MG63 (cell line): Measurements from ENCODE around the gene VPS13D. TPM values are rescaled to one million over a fixed set of nuclear protein-coding genes. Genes with fewer than 3 reads are reported as not detected.
"Not testable (repeated sequence)": the region's sequence is repeated elsewhere in the genome, so short reads cannot be mapped to it uniquely, and the experiment has no call there.

Experiments
- DNase-seq: peaks from one replicate; pipeline ENCODE4 v3.0.0-alpha.2; 2020
- H3K27me3 ChIP-seq: fragments of 250-450 bp; sonication (Bioruptor Pico); 2 replicates; pipeline ENCODE4 v1.5.1; 2020; ENCODE audit warnings: mild to moderate bottlenecking, moderate library complexity
- H3K36me3 ChIP-seq: fragments of 250-450 bp; sonication (Bioruptor Pico); 2 replicates; pipeline ENCODE4 v1.5.1; 2020; ENCODE audit warnings: mild to moderate bottlenecking, moderate library complexity
- H3K4me3 ChIP-seq: fragments of 250-450 bp; sonication (Bioruptor Pico); 2 replicates; pipeline ENCODE4 v1.5.1; 2020; ENCODE audit warnings: mild to moderate bottlenecking, moderate library complexity
- H3K9me3 ChIP-seq: fragments of 250-450 bp; sonication (Bioruptor Pico); 2 replicates; pipeline ENCODE4 v1.5.1; 2020; ENCODE audit warnings: mild to moderate bottlenecking, moderate library complexity
- total RNA-seq: library from RNA; depleted of rRNA; stranded (reverse); fragments of >200 nt; shearing (Covaris generic); gene quantifications from 2 replicates; pipeline ENCODE4 v1.2.3, GENCODE V29; 2014; ENCODE audit warnings: low replicate concordance

Gene VPS13D
- total RNA-seq, 1 experiment from 2014 or later = 12.1 TPM

- H3K27me3 ChIP-seq = no peaks in the 10 kb centered on the region
- H3K36me3 ChIP-seq = peaks cover 30% of the 10 kb centered on the region
- no peaks in the 10 kb centered on the region for H3K9me3 ChIP-seq
- no peak overlapping the region for H3K4me3 ChIP-seq
- no peak for DNase-seq
Observed at GRCh38 chr1:12296623-12297022, 66.8 kb downstream of the VPS13D start.

- H3K27me3 ChIP-seq = no peaks in the 10 kb centered on the region
Observed at GRCh38 chr1:12300706-12301105, 70.9 kb downstream of the VPS13D start.

GRCh38 chr1:12301518-12302237, 71.8 kb downstream of the VPS13D start:
- H3K9me3 ChIP-seq = no peaks in the 10 kb centered on the region
- DNase-seq = no peak
- H3K4me3 ChIP-seq = no peak overlapping the region
- no peaks in the 10 kb centered on the region for H3K27me3 ChIP-seq
- H3K36me3 ChIP-seq = peaks cover 36% of the 10 kb centered on the region

More at GRCh38 chr1:12300706-12301105, 70.9 kb downstream of the VPS13D start:
- no peaks in the 10 kb centered on the region for H3K9me3 ChIP-seq
- DNase-seq = no peak
- H3K36me3 ChIP-seq = peaks cover 28% of the 10 kb centered on the region
- H3K4me3 ChIP-seq = no peak overlapping the region

- Histone ChIP-seq H3K27me3 (no peaks in the 10 kb centered on the region), H3K9me3 (no peaks in the 10 kb centered on the region), H3K4me3 (no peak overlapping the region), H3K36me3 (peaks cover 45% of the 10 kb centered on the region)
- DNase-seq = no peak
Observed at GRCh38 chr1:12302798-12303447, 73.1 kb downstream of the VPS13D start.

- Histone ChIP-seq H3K27me3 (no peaks in the 10 kb centered on the region), H3K4me3 (no peak overlapping the region), H3K36me3 (peaks cover 49% of the 10 kb centered on the region), H3K9me3 (no peaks in the 10 kb centered on the region)
- no peak for DNase-seq
Observed at GRCh38 chr1:12305377-12305776, 75.5 kb downstream of the VPS13D start.

GRCh38 chr1:12309783-12310742, 80.2 kb downstream of the VPS13D start:
- no peaks in the 10 kb centered on the region for H3K27me3 ChIP-seq
- H3K4me3 ChIP-seq = no peak overlapping the region
- peaks cover 60% of the 10 kb centered on the region for H3K36me3 ChIP-seq
- H3K9me3 ChIP-seq = no peaks in the 10 kb centered on the region
- DNase-seq = peak; percentile 63

GRCh38 chr1:12314333-12314903, 84.6 kb downstream of the VPS13D start:
- DNase-seq = no peak

GRCh38 chr1:12315146-12315545, 85.3 kb downstream of the VPS13D start:
- no peak for DNase-seq

More at GRCh38 chr1:12314333-12314903, 84.6 kb downstream of the VPS13D start:
- no peaks in the 10 kb centered on the region for H3K27me3 ChIP-seq
- H3K9me3 ChIP-seq = no peaks in the 10 kb centered on the region
- peaks cover 54% of the 10 kb centered on the region for H3K36me3 ChIP-seq
- no peak overlapping the region for H3K4me3 ChIP-seq

GRCh38 chr1:12316331-12316730, 86.5 kb downstream of the VPS13D start:
- Histone ChIP-seq H3K9me3 (no peaks in the 10 kb centered on the region), H3K27me3 (no peaks in the 10 kb centered on the region), H3K4me3 (no peak overlapping the region), H3K36me3 (peaks cover 57% of the 10 kb centered on the region)
- no peak for DNase-seq

More at GRCh38 chr1:12315146-12315545, 85.3 kb downstream of the VPS13D start:
- Histone ChIP-seq H3K36me3 (peaks cover 57% of the 10 kb centered on the region), H3K4me3 (no peak overlapping the region), H3K27me3 (no peaks in the 10 kb centered on the region), H3K9me3 (no peaks in the 10 kb centered on the region)

- peaks cover 42% of the 10 kb centered on the region for H3K36me3 ChIP-seq
- no peaks in the 10 kb centered on the region for H3K27me3 ChIP-seq
- H3K4me3 ChIP-seq = no peak overlapping the region
- no peak for DNase-seq
- H3K9me3 ChIP-seq = no peaks in the 10 kb centered on the region
Observed at GRCh38 chr1:12320486-12320885, 90.7 kb downstream of the VPS13D start.

- Histone ChIP-seq H3K4me3 (no peak overlapping the region), H3K36me3 (peaks cover 24% of the 10 kb centered on the region), H3K9me3 (no peaks in the 10 kb centered on the region), H3K27me3 (no peaks in the 10 kb centered on the region)
- no peak for DNase-seq
Observed at GRCh38 chr1:12324423-12324822, 94.6 kb downstream of the VPS13D start.

GRCh38 chr1:12324973-12325372, 95.1 kb downstream of the VPS13D start:
- H3K36me3 ChIP-seq = peaks cover 20% of the 10 kb centered on the region
- not testable (repeated sequence) for H3K4me3 ChIP-seq, H3K9me3 ChIP-seq, DNase-seq, H3K27me3 ChIP-seq

GRCh38 chr1:12326986-12327385, 97.2 kb downstream of the VPS13D start:
- Histone ChIP-seq H3K27me3 (no peaks in the 10 kb centered on the region), H3K4me3 (no peak overlapping the region), H3K9me3 (no peaks in the 10 kb centered on the region), H3K36me3 (peaks cover 18% of the 10 kb centered on the region)
- no peak for DNase-seq

- H3K27me3 ChIP-seq = no peaks in the 10 kb centered on the region
- no peaks in the 10 kb centered on the region for H3K9me3 ChIP-seq
- H3K4me3 ChIP-seq = no peak overlapping the region
- no peak for DNase-seq
- peaks cover 20% of the 10 kb centered on the region for H3K36me3 ChIP-seq
Observed at GRCh38 chr1:12327566-12327965, 97.7 kb downstream of the VPS13D start.

- no peak for DNase-seq
- Histone ChIP-seq H3K27me3 (no peaks in the 10 kb centered on the region), H3K9me3 (no peaks in the 10 kb centered on the region), H3K4me3 (no peak overlapping the region), H3K36me3 (peaks cover 44% of the 10 kb centered on the region)
Observed at GRCh38 chr1:12333036-12333785, 103.4 kb downstream of the VPS13D start.

GRCh38 chr1:12335815-12336214, 106.0 kb downstream of the VPS13D start:
- no peaks in the 10 kb centered on the region for H3K9me3 ChIP-seq
- DNase-seq = no peak
- peaks cover 47% of the 10 kb centered on the region for H3K36me3 ChIP-seq
- H3K27me3 ChIP-seq = no peaks in the 10 kb centered on the region
- H3K4me3 ChIP-seq = no peak overlapping the region
